ENCODE data around the gene CLCN4. TPM values are rescaled to one million over a fixed set of nuclear protein-coding genes. Genes with fewer than 3 reads are reported as not detected.

CLCN4 gene
- polyA plus RNA-seq, 1 of the 3 experiments (the other 2 are of a cell fraction) = 1.1 TPM

DNA sequence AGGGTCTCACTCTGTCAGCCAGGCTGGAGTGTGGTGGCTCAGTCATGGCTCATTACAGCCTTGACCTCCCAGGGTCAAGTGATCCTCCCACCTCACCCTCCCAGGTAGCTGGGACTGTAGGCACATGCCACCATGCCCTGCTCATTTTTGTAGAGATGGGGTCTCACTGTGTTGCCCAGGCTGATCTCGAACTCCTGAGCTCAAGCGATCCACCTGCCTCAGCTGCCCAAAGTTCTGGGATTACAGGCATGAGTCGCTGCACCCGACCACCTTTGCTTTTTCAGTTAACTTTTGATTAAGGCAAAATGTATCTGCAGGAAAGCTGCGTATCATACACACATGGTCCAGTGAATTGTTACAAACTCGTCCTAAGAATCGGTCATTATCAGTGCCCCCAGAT, 16.5 kb upstream of the CLCN4 start:
- POLR2A ChIA-PET = no interaction called here
- Histone ChIP-seq H3K9me2 (no peaks in the 10 kb centered on the region), H3K27me3 (ENCODE audit: insufficient read depth) (no peaks in the 10 kb centered on the region; the same call in 1 of the 2 replicates), H3K27ac (ENCODE audit: low read depth in 2 of 2, low read length in 1 of 2) (no peak overlapping the region), H3K9ac (no peak overlapping the region), H3K4me3 (ENCODE audit: low read depth in 2 of 2, low read length in 1 of 2) (no peak overlapping the region), H3K79me2 (ENCODE audit: insufficient read depth) (no peaks in the 10 kb centered on the region), H3F3A (replicated peaks; ENCODE audit: insufficient read depth) (no peaks in the 10 kb centered on the region), H3K4me2 (no peak overlapping the region), H3K4me1 (ENCODE audit: control insufficient read depth in 1 of 2, insufficient read depth in 2 of 2, low read depth in 1 of 2, low read length in 1 of 2) (no peaks in the 10 kb centered on the region), H4K20me1 (ENCODE audit: insufficient read depth) (no peaks in the 10 kb centered on the region), H2AFZ (ENCODE audit: low read depth) (no peak overlapping the region), H3K36me3 (replicated peaks in 1 of 2; ENCODE audit: control insufficient read depth in 1 of 2, insufficient read depth in 2 of 2, low read length in 1 of 2) (peaks cover 3% of the 10 kb centered on the region in 2 experiments), H3K9me3 (no peaks in the 10 kb centered on the region)
- TF ChIP-seq NFIC (IDR thresholded peaks at IDR 0.05; ENCODE audit: borderline replicate concordance) (no peak), RCOR1 (IDR thresholded peaks at IDR 0.05; ENCODE audit: low read length) (no peak), RFX5 (IDR thresholded peaks at IDR 0.05; ENCODE audit: low read length) (no peak), RXRA (IDR thresholded peaks at IDR 0.05; ENCODE audit: borderline replicate concordance, low read depth) (no peak), CHD2 (IDR thresholded peaks at IDR 0.05; ENCODE audit: low read length, partially characterized antibody) (no peak), GATA2 (CRISPR knock-in tag; IDR thresholded peaks at IDR 0.05) (no peak), GABPA (IDR thresholded peaks at IDR 0.05; ENCODE audit: low read depth) (no peak), USF1 (IDR thresholded peaks at IDR 0.05; ENCODE audit: borderline replicate concordance, low read depth) (no peak)
- CTCF ChIA-PET = interaction anchor here (1.0 kb wide), 1 partner anchor 21 kb away, joined by 5 read pairs; no protein-coding TSS in a partner anchor
- 51% methylated on average over 7 of the region's 7 CpGs for WGBS (ENCODE audit: low lambda C conversion rate)
- no peak for DNase-seq

DNA sequence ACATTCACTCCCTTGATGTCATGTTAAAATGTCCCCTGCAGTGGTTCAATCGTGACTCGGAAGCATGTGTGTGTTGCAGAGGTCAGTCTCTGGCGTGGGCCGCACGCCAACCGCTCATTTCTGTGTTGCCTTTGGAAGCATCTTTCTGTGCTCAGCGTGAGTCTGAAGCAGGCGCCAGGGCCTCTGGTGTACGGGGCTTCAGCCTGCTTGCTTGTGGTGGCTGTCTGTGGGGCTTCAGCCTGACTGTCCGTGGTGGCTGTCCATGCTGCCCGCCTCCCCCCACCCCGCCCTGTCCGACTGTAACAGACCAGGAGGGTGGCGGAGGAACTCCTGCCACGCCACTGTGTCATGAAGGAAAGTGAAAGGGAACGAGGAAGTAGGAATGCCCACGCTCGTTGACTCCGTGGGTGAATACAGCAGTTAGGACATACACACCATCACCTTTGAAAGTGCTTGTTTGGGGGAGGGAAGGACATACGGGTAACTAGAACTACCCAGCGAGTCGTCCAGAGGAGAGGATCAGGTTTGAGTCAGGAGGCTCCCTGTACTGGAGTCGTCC, 14.7 kb upstream of the CLCN4 start:
- ChIA-PET POLR2A (no interaction called here), CTCF (no interaction called here)
- no peaks in the 10 kb centered on the region for H3K4me1 ChIP-seq (ENCODE audit: control insufficient read depth in 1 of 2, insufficient read depth in 2 of 2, low read depth in 1 of 2, low read length in 1 of 2)
- no peaks in the 10 kb centered on the region for H3K9me3 ChIP-seq
- DNase-seq = no peak
- no peaks in the 10 kb centered on the region for H3F3A ChIP-seq (replicated peaks; ENCODE audit: insufficient read depth)
- H4K20me1 ChIP-seq (ENCODE audit: insufficient read depth) = no peaks in the 10 kb centered on the region
- H3K36me3 ChIP-seq (replicated peaks in 1 of 2; ENCODE audit: control insufficient read depth in 1 of 2, insufficient read depth in 2 of 2, low read length in 1 of 2) = peaks cover 0 to 3% of the 10 kb centered on the region in 2 experiments
- H3K79me2 ChIP-seq (ENCODE audit: insufficient read depth) = no peaks in the 10 kb centered on the region
- no peak overlapping the region for H3K9ac ChIP-seq
- TF ChIP-seq, protein P1, sequence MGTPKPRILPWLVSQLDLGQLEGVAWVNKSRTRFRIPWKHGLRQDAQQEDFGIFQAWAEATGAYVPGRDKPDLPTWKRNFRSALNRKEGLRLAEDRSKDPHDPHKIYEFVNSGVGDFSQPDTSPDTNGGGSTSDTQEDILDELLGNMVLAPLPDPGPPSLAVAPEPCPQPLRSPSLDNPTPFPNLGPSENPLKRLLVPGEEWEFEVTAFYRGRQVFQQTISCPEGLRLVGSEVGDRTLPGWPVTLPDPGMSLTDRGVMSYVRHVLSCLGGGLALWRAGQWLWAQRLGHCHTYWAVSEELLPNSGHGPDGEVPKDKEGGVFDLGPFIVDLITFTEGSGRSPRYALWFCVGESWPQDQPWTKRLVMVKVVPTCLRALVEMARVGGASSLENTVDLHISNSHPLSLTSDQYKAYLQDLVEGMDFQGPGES (IDR thresholded peaks at IDR 0.05; ENCODE audit: low read depth, low read length) = no peak
- TF ChIP-seq FOXJ3 (CRISPR knock-in tag; IDR thresholded peaks at IDR 0.05) (no peak), RFX5 (IDR thresholded peaks at IDR 0.05; ENCODE audit: low read length) (no peak), TCF12 (IDR thresholded peaks at IDR 0.05) (no peak), MXI1 (IDR thresholded peaks at IDR 0.05; ENCODE audit: low read depth, low read length) (no peak)
- TF ChIP-seq, protein P2, sequence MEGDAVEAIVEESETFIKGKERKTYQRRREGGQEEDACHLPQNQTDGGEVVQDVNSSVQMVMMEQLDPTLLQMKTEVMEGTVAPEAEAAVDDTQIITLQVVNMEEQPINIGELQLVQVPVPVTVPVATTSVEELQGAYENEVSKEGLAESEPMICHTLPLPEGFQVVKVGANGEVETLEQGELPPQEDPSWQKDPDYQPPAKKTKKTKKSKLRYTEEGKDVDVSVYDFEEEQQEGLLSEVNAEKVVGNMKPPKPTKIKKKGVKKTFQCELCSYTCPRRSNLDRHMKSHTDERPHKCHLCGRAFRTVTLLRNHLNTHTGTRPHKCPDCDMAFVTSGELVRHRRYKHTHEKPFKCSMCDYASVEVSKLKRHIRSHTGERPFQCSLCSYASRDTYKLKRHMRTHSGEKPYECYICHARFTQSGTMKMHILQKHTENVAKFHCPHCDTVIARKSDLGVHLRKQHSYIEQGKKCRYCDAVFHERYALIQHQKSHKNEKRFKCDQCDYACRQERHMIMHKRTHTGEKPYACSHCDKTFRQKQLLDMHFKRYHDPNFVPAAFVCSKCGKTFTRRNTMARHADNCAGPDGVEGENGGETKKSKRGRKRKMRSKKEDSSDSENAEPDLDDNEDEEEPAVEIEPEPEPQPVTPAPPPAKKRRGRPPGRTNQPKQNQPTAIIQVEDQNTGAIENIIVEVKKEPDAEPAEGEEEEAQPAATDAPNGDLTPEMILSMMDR (IDR thresholded peaks at IDR 0.05) = no peak
- TF ChIP-seq, protein P3, sequence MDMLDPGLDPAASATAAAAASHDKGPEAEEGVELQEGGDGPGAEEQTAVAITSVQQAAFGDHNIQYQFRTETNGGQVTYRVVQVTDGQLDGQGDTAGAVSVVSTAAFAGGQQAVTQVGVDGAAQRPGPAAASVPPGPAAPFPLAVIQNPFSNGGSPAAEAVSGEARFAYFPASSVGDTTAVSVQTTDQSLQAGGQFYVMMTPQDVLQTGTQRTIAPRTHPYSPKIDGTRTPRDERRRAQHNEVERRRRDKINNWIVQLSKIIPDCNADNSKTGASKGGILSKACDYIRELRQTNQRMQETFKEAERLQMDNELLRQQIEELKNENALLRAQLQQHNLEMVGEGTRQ (IDR thresholded peaks at IDR 0.05; ENCODE audit: borderline replicate concordance, low read depth, low read length) = no peak
- TF ChIP-seq, protein P4, sequence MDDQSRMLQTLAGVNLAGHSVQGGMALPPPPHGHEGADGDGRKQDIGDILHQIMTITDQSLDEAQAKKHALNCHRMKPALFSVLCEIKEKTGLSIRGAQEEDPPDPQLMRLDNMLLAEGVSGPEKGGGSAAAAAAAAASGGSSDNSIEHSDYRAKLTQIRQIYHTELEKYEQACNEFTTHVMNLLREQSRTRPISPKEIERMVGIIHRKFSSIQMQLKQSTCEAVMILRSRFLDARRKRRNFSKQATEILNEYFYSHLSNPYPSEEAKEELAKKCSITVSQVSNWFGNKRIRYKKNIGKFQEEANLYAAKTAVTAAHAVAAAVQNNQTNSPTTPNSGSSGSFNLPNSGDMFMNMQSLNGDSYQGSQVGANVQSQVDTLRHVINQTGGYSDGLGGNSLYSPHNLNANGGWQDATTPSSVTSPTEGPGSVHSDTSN (IDR thresholded peaks at IDR 0.05) = no peak
- no peak overlapping the region for H3K27ac ChIP-seq (ENCODE audit: low read depth in 2 of 2, low read length in 1 of 2)
- no peak overlapping the region for H2AFZ ChIP-seq (ENCODE audit: low read depth)
- WGBS (ENCODE audit: low lambda C conversion rate) = 51% methylated on average over 16 of the region's 23 CpGs
- H3K27me3 ChIP-seq (ENCODE audit: insufficient read depth) = no peaks in the 10 kb centered on the region; the same call in 1 of the 2 replicates
- H3K4me2 ChIP-seq = no peak overlapping the region
- no peak overlapping the region for H3K4me3 ChIP-seq (ENCODE audit: low read depth in 2 of 2, low read length in 1 of 2)
- no peaks in the 10 kb centered on the region for H3K9me2 ChIP-seq

Measured in SK-N-SH (cell line).